Activated CD4-positive, alpha-beta T cell treated with anti-CD3 and anti-CD28 coated beads for 36 hours (primary cell): ENCODE measurements around the gene KCNN3. TPM values are rescaled to one million over a fixed set of nuclear protein-coding genes. Genes with fewer than 3 reads are reported as not detected.
A peak's percentile ranks its signal among the peaks of the same experiment; 100 is the strongest.

Source experiments
- ATAC-seq: fragments of 200-7000 bp; cut with Tn5 transposase; one replicate; pipeline ENCODE4 v1.10.0; 2021; ENCODE audit warnings: mild to moderate bottlenecking, moderate library complexity
- CTCF ChIA-PET: fragments of 350-600 bp; sonication (Branson Sonifier 250); formaldehyde crosslinking; loops from one replicate; lab custom pipeline; 2021; ENCODE audit warnings: antibody characterized with exemption; lab: Charles Lee
- POLR2A ChIA-PET: fragments of 350-600 bp; sonication (Branson Sonifier 250); formaldehyde crosslinking; loops from one replicate; lab custom pipeline; 2021; ENCODE audit warnings: antibody characterized with exemption, inconsistent platforms; lab: Charles Lee
- DNase-seq: peaks from one replicate; pipeline ENCODE4 v3.0.0-alpha.2; 2020
- H3K27ac Mint-ChIP-seq: one replicate; pipeline ENCODE4 v1.8.0; 2021; ENCODE audit warnings: mixed read lengths
- H3K27me3 Mint-ChIP-seq: one replicate; pipeline ENCODE4 v1.8.0; 2021; ENCODE audit warnings: mixed read lengths
- H3K36me3 Mint-ChIP-seq: one replicate; pipeline ENCODE4 v1.8.0; 2021; ENCODE audit warnings: low read depth, mixed read lengths
- H3K4me1 Mint-ChIP-seq: one replicate; pipeline ENCODE4 v1.8.0; 2021; ENCODE audit warnings: mixed read lengths
- H3K4me3 Mint-ChIP-seq: one replicate; pipeline ENCODE4 v1.8.0; 2021; ENCODE audit warnings: mild to moderate bottlenecking, moderate library complexity, mixed read lengths
- H3K9me3 Mint-ChIP-seq: one replicate; pipeline ENCODE4 v1.8.0; 2021; ENCODE audit warnings: low read depth, mixed read lengths
- intact Hi-C, 2 experiments: fragments of 100-400 bp; cut with DNase I in 1 of 2; cut with micrococcal nuclease in 1 of 2; formaldehyde crosslinking; loops; one replicate each; pipeline versions ENCODE4 v1.14.2 to v1.15.1; 2022 to 2024; cut with DNase I, micrococcal nuclease
- total RNA-seq, 2 experiments: library from RNA; stranded (reverse); gene quantifications; one replicate each; pipeline ENCODE4 v1.2.3, GENCODE V29; 2021

KCNN3 gene
- total RNA-seq, 2 experiments from 2014 or later, result 0.18 to 0.25 TPM

GRCh38 chr1:154669464-154670282 is 200.4 kb downstream of the KCNN3 start:
- Mint-ChIP-seq H3K27me3 (peaks cover 2% of the 10 kb centered on the region), H3K4me3 (no peak overlapping the region), H3K4me1 (peaks cover 17% of the 10 kb centered on the region), H3K9me3 (no peaks in the 10 kb centered on the region), H3K27ac (no peak overlapping the region), H3K36me3 (peaks cover 3% of the 10 kb centered on the region)
- DNase-seq (peak; percentile 88), ATAC-seq (peak; percentile 100)
- CTCF ChIA-PET, result interaction anchor here (0.5 to 5.0 kb wide), 47 partner anchors 9 to 446 kb away, joined by 3 to 39 read pairs (median 4); no protein-coding TSS in a partner anchor
- intact Hi-C loops, result loop anchor here (1.0 to 2.0 kb wide), 6 partner anchors 80 to 392 kb away; partner anchors contain the start of gene PMVK (in 1 of the 2)
- POLR2A ChIA-PET, result interaction anchor here (0.6 to 1.6 kb wide), 2 partner anchors 26 to 274 kb away, joined by 9 to 10 read pairs; no protein-coding TSS in a partner anchor

GRCh38 chr1:154666051-154666790 is 203.9 kb downstream of the KCNN3 start:
- POLR2A ChIA-PET, result no interaction called here
- H3K27ac Mint-ChIP-seq, result no peak overlapping the region

GRCh38 chr1:154664331-154665002 is 205.6 kb downstream of the KCNN3 start:
- Mint-ChIP-seq H3K27ac (no peak overlapping the region), H3K27me3 (peaks cover 13% of the 10 kb centered on the region), H3K4me1 (no peaks in the 10 kb centered on the region), H3K36me3 (no peaks in the 10 kb centered on the region), H3K4me3 (no peak overlapping the region), H3K9me3 (no peaks in the 10 kb centered on the region)
- ChIA-PET CTCF (interaction anchor here (0.6 to 2.1 kb wide), 5 partner anchors 12 to 105 kb away, joined by 3 to 10 read pairs (median 3); no protein-coding TSS in a partner anchor), POLR2A (no interaction called here)
- intact Hi-C loops, result no loop called here
- DNase-seq (no peak), ATAC-seq (no peak)

More at GRCh38 chr1:154666051-154666790, 203.9 kb downstream of the KCNN3 start:
- Mint-ChIP-seq H3K36me3 (no peaks in the 10 kb centered on the region), H3K4me1 (peaks cover 4% of the 10 kb centered on the region), H3K27me3 (peaks cover 4% of the 10 kb centered on the region), H3K4me3 (no peak overlapping the region), H3K9me3 (no peaks in the 10 kb centered on the region)
- DNase-seq, result no peak
- CTCF ChIA-PET, result interaction anchor here (0.6 to 1.5 kb wide), 5 partner anchors 14 to 342 kb away, joined by 3 read pairs; no protein-coding TSS in a partner anchor
- no peak for ATAC-seq
- intact Hi-C loops, result no loop called here

GRCh38 chr1:154663471-154664060 is 206.5 kb downstream of the KCNN3 start:
- CTCF ChIA-PET, result interaction anchor here (0.7 to 2.1 kb wide), 7 partner anchors 9 to 222 kb away, joined by 3 to 10 read pairs (median 4); no protein-coding TSS in a partner anchor
- intact Hi-C loops, result no loop called here
- POLR2A ChIA-PET, result no interaction called here
- ATAC-seq (no peak), DNase-seq (no peak)
- Mint-ChIP-seq H3K36me3 (no peaks in the 10 kb centered on the region), H3K27me3 (peaks cover 16% of the 10 kb centered on the region), H3K4me1 (no peaks in the 10 kb centered on the region), H3K27ac (no peak overlapping the region), H3K9me3 (no peaks in the 10 kb centered on the region), H3K4me3 (no peak overlapping the region)

- POLR2A ChIA-PET, result no interaction called here
- CTCF ChIA-PET, result interaction anchor here (1.0 kb wide), 1 partner anchor 9 kb away, joined by 6 read pairs; no protein-coding TSS in a partner anchor
- Mint-ChIP-seq H3K4me3 (no peak overlapping the region), H3K9me3 (no peaks in the 10 kb centered on the region), H3K27me3 (peaks cover 21% of the 10 kb centered on the region), H3K27ac (no peak overlapping the region), H3K4me1 (no peaks in the 10 kb centered on the region), H3K36me3 (no peaks in the 10 kb centered on the region)
- DNase-seq (no peak), ATAC-seq (no peak)
- intact Hi-C loops, result no loop called here
Observed at GRCh38 chr1:154661110-154661509, 209.0 kb downstream of the KCNN3 start.

- ATAC-seq, result no peak
- H3K9me3 Mint-ChIP-seq, result no peaks in the 10 kb centered on the region
- H3K27ac Mint-ChIP-seq, result no peak overlapping the region
- intact Hi-C loops, result no loop called here
- H3K36me3 Mint-ChIP-seq, result no peaks in the 10 kb centered on the region
- no peak overlapping the region for H3K4me3 Mint-ChIP-seq
- H3K27me3 Mint-ChIP-seq, result peaks cover 22% of the 10 kb centered on the region
- ChIA-PET CTCF (interaction anchor here (0.7 to 1.0 kb wide), 2 partner anchors 10 to 220 kb away, joined by 3 to 6 read pairs; no protein-coding TSS in a partner anchor), POLR2A (no interaction called here)
- H3K4me1 Mint-ChIP-seq, result no peaks in the 10 kb centered on the region
- DNase-seq, result no peak
Observed at GRCh38 chr1:154659823-154660592, 210.1 kb downstream of the KCNN3 start.

GRCh38 chr1:154657556-154657955 is 212.5 kb downstream of the KCNN3 start:
- H3K27ac Mint-ChIP-seq, result no peak overlapping the region
- ATAC-seq (no peak), DNase-seq (no peak)
- intact Hi-C loops, result no loop called here
- ChIA-PET CTCF (interaction anchor here (0.6 to 1.5 kb wide), 4 partner anchors 12 to 163 kb away, joined by 3 to 5 read pairs (median 4); no protein-coding TSS in a partner anchor), POLR2A (no interaction called here)
- H3K36me3 Mint-ChIP-seq, result no peaks in the 10 kb centered on the region
- no peaks in the 10 kb centered on the region for H3K4me1 Mint-ChIP-seq
- H3K9me3 Mint-ChIP-seq, result no peaks in the 10 kb centered on the region
- H3K4me3 Mint-ChIP-seq, result no peak overlapping the region
- peaks cover 26% of the 10 kb centered on the region for H3K27me3 Mint-ChIP-seq

GRCh38 chr1:154652893-154653292 is 217.2 kb downstream of the KCNN3 start:
- Mint-ChIP-seq H3K36me3 (no peaks in the 10 kb centered on the region), H3K9me3 (no peaks in the 10 kb centered on the region), H3K4me3 (no peak overlapping the region), H3K27me3 (peaks cover 12% of the 10 kb centered on the region), H3K4me1 (no peaks in the 10 kb centered on the region), H3K27ac (no peak overlapping the region)
- ChIA-PET POLR2A (no interaction called here), CTCF (interaction anchor here (1.4 kb wide), 1 partner anchor 12 kb away, joined by 3 read pairs; no protein-coding TSS in a partner anchor)
- no peak for ATAC-seq
- DNase-seq, result no peak
- intact Hi-C loops, result no loop called here
